Measurements from ENCODE around the gene REG3G. TPM values are rescaled to one million over a fixed set of nuclear protein-coding genes. Genes with fewer than 3 reads are reported as not detected.
A peak's percentile ranks its signal among the peaks of the same experiment; 100 is the strongest.

REG3G gene
- not detected in 2 replicates for total RNA-seq
- long read RNA-seq: 0 reads

GRCh38 chr2:79025421-79025820 is at the start of gene REG3G:
REG3G (plus strand) TSS chr2:79025702; CDS start chr2:79026094, 392 bp downstream.
- Mint-ChIP-seq H3K9me3 (peaks cover 3% of the 10 kb centered on the region), H3K27me3 (ENCODE audit: low read depth) (peaks cover 3% of the 10 kb centered on the region), H3K36me3 (ENCODE audit: low read depth) (no peaks in the 10 kb centered on the region), H3K4me3 (no peak within 1 kb of the TSS), H3K27ac (ENCODE audit: unreplicated experiment) (no peak within 1 kb of the TSS), H3K4me1 (no peaks in the 10 kb centered on the region)
- DNase-seq (ENCODE audit: low read depth, low spot score): no peak
- TF ChIP-seq CTCF (conservative IDR thresholded peaks at IDR 0.05): no peak

DNA sequence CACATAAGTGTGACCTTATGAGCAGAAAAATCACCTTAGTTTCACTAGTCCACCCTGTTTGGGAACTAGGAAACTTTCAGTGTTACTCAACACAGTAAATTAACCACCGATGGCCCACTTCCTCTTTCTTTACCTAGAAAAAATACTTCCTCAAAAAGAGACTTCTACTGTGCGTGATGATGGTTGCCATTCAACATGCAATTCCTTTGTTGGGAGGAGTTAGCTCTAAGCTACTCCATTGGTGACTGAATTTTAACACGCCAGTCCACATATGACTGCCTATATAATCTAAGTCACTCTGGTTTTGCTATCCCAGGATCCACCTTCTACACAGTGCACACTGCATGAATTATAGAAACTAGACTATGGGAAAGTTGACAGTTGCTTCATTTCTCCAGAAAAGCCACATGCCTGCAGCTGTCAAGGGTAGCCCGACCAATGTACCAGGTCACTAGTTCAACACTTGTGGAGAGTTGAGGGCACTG is 47.8 kb upstream of the REG3G start:
- TF ChIP-seq CTCF (conservative IDR thresholded peaks at IDR 0.05): no peak
- Mint-ChIP-seq H3K27me3 (ENCODE audit: low read depth) (no peaks in the 10 kb centered on the region), H3K4me3 (no peak overlapping the region), H3K9me3 (peaks cover 5% of the 10 kb centered on the region), H3K36me3 (ENCODE audit: low read depth) (no peaks in the 10 kb centered on the region), H3K27ac (ENCODE audit: unreplicated experiment) (no peak overlapping the region), H3K4me1 (peaks cover 7% of the 10 kb centered on the region)
- no peak for DNase-seq (ENCODE audit: low read depth, low spot score)

GRCh38 chr2:78978340-78978739 is 47.2 kb upstream of the REG3G start:
- Mint-ChIP-seq H3K27ac (ENCODE audit: unreplicated experiment) (peak overlapping the region; percentile 69), H3K4me1 (peaks cover 7% of the 10 kb centered on the region), H3K36me3 (ENCODE audit: low read depth) (no peaks in the 10 kb centered on the region), H3K27me3 (ENCODE audit: low read depth) (no peaks in the 10 kb centered on the region), H3K9me3 (peaks cover 5% of the 10 kb centered on the region), H3K4me3 (no peak overlapping the region)
- TF ChIP-seq CTCF (conservative IDR thresholded peaks at IDR 0.05): no peak
- no peak for DNase-seq (ENCODE audit: low read depth, low spot score)

DNA sequence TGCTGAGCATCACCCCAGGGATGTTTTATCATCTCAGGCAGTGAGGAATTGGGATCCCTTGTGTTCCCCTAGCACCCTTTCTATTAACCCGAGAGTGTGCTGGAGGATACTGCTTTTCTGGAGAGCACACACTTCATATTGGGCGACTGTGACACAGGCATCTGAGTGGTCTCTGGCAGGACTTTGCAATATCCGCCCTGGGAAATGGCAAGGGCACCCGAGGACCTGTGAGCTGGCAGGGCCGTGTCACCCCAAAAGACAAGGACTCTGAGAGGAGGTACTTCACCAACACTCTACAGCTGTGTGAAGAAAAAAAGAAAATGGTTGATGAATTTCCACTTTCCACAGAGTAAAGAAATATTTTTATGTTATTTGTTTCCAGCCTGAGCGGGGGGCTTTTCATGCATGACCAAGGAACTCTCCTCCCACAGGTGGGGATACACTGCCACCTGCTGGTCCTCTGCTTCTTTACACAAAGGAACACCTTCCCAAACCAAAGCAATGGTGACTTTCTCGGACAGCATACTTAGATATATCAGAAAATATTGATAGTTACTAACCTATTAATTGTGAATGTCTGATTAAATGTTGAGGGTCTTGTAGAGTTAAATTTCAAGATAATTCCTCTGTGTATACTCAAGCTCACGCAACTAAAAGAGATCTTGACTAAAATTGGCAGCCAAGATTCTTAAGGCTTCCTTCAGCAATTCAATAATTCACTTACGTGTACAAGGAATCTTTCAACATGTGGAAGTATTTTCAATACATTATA is 45.9 kb upstream of the REG3G start:
- peaks cover 7% of the 10 kb centered on the region for H3K4me1 Mint-ChIP-seq
- no peak overlapping the region for H3K4me3 Mint-ChIP-seq
- H3K27me3 Mint-ChIP-seq (ENCODE audit: low read depth): no peaks in the 10 kb centered on the region
- H3K27ac Mint-ChIP-seq (ENCODE audit: unreplicated experiment): no peak overlapping the region
- peak; percentile 97 for TF ChIP-seq CTCF (conservative IDR thresholded peaks at IDR 0.05)
- H3K9me3 Mint-ChIP-seq: no peaks in the 10 kb centered on the region
- H3K36me3 Mint-ChIP-seq (ENCODE audit: low read depth): no peaks in the 10 kb centered on the region
- peak; percentile 85 for DNase-seq (ENCODE audit: low read depth, low spot score)

- no peaks in the 10 kb centered on the region for H3K36me3 Mint-ChIP-seq (ENCODE audit: low read depth)
- H3K27ac Mint-ChIP-seq (ENCODE audit: unreplicated experiment): no peak overlapping the region
- H3K4me3 Mint-ChIP-seq: no peak overlapping the region
- H3K27me3 Mint-ChIP-seq (ENCODE audit: low read depth): no peaks in the 10 kb centered on the region
- H3K9me3 Mint-ChIP-seq: no peaks in the 10 kb centered on the region
- no peak for TF ChIP-seq CTCF (conservative IDR thresholded peaks at IDR 0.05)
- DNase-seq (ENCODE audit: low read depth, low spot score): no peak
- peaks cover 7% of the 10 kb centered on the region for H3K4me1 Mint-ChIP-seq
Observed at GRCh38 chr2:78980152-78980465, 45.4 kb upstream of the REG3G start.
